Lower lobe of right lung (tissue), 2 donors: Measurements from ENCODE around the gene MAPK9. TPM values are rescaled to one million over a fixed set of nuclear protein-coding genes. Genes with fewer than 3 reads are reported as not detected.

Experiments
- ATAC-seq, 2 donors: fragments of 200-7000 bp; cut with Tn5 transposase; one replicate each; pipeline ENCODE4 v1.9.1; 2020 to 2022; ENCODE audit warnings: mild to moderate bottlenecking in 2 of 2, moderate library complexity in 2 of 2
- DNase-seq: peaks from one replicate; pipeline ENCODE4 v3.0.0-alpha.2; 2020
- H3K27ac ChIP-seq: fragments of 200-600 bp; one replicate; pipeline ENCODE4 v1.8.0; 2022
- H3K27me3 ChIP-seq: fragments of 200-600 bp; one replicate; pipeline ENCODE4 v1.8.0; 2022; ENCODE audit warnings: low read depth
- H3K36me3 ChIP-seq: fragments of 200-600 bp; one replicate; pipeline ENCODE4 v1.8.0; 2022; ENCODE audit warnings: mild to moderate bottlenecking
- H3K4me1 ChIP-seq: fragments of 200-600 bp; one replicate; pipeline ENCODE4 v1.8.0; 2022
- H3K4me3 ChIP-seq: fragments of 200-600 bp; one replicate; pipeline ENCODE4 v1.8.0; 2022; ENCODE audit warnings: mild to moderate bottlenecking
- H3K9me3 ChIP-seq: fragments of 200-600 bp; one replicate; pipeline ENCODE4 v1.8.0; 2022
- intact Hi-C: fragments of 100-400 bp; cut with DNase I; formaldehyde crosslinking; loops from one replicate; pipeline ENCODE4 v1.11.0; 2022
- total RNA-seq: library from RNA; stranded (reverse); fragmentation: NEBNext Ultra II Directional; extraction: Animal tissue kit (Norgen Biotek cat#: 25700); gene quantifications from one replicate; pipeline ENCODE4 v1.2.1, GENCODE V29; 2021
- TF ChIP-seq, protein P1 (sequence below): fragments of 200-600 bp; IDR thresholded peaks from one replicate; pipeline ENCODE4 v1.8.0; 2022; ENCODE audit warnings: antibody characterized with exemption, mild to moderate bottlenecking
- donor health status: DM: no; HTN: yes; CAD: no; lungs with severe emphysema.

The MAPK9 gene
- total RNA-seq, 1 donor from 2014 or later = 43.1 TPM

DNA sequence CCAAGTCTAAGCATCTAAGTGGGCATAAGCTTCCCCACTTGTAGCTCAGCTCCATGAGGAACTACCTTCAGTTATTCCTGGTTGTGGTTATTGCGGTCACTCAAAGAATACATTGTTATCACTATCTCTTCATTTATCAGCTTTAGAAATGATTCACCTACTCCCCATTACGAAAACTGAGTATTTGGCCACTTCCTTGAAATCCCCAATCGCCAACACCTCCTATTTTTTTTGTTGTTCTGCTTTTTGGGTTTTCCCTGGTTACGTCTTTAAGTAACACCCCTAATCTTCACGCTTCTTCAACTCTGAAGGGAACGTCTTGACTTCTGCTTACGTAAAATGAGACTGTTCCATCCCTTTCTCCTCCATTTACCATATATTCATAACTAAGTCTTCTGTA is 20.7 kb downstream of the MAPK9 start:
- H3K27ac ChIP-seq = no peak overlapping the region
- no peak overlapping the region for H3K4me3 ChIP-seq
- intact Hi-C loops = no loop called here
- H3K36me3 ChIP-seq = peaks cover 35% of the 10 kb centered on the region
- DNase-seq (no peak), ATAC-seq (no peak)
- no peaks in the 10 kb centered on the region for H3K4me1 ChIP-seq
- TF ChIP-seq, protein P1, sequence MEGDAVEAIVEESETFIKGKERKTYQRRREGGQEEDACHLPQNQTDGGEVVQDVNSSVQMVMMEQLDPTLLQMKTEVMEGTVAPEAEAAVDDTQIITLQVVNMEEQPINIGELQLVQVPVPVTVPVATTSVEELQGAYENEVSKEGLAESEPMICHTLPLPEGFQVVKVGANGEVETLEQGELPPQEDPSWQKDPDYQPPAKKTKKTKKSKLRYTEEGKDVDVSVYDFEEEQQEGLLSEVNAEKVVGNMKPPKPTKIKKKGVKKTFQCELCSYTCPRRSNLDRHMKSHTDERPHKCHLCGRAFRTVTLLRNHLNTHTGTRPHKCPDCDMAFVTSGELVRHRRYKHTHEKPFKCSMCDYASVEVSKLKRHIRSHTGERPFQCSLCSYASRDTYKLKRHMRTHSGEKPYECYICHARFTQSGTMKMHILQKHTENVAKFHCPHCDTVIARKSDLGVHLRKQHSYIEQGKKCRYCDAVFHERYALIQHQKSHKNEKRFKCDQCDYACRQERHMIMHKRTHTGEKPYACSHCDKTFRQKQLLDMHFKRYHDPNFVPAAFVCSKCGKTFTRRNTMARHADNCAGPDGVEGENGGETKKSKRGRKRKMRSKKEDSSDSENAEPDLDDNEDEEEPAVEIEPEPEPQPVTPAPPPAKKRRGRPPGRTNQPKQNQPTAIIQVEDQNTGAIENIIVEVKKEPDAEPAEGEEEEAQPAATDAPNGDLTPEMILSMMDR = no peak
- H3K27me3 ChIP-seq = no peaks in the 10 kb centered on the region
- peaks cover 83% of the 10 kb centered on the region for H3K9me3 ChIP-seq

DNA sequence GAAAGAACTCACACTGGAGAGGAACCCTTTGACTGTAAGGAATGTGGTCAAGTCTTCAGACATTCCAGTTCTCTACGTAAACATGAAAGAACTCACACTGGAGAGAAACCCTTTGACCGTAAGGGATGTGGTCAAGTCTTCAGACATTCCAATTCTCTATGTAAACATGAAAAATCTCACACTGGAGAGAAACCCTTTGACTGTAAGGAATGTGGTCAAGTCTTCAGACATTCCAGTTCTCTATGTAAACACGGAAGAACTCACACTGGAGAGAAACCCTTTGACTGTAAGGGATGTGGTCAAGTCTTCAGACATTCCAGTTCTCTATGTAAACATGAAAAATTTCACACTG is 32.6 kb downstream of the MAPK9 start:
- H3K9me3 ChIP-seq = peaks cover 100% of the 10 kb centered on the region
- ATAC-seq (no peak), DNase-seq (no peak)
- H3K27ac ChIP-seq = no peak overlapping the region
- TF ChIP-seq, protein P1 = no peak
- peaks cover 41% of the 10 kb centered on the region for H3K36me3 ChIP-seq
- H3K27me3 ChIP-seq = no peaks in the 10 kb centered on the region
- intact Hi-C loops = no loop called here
- no peaks in the 10 kb centered on the region for H3K4me1 ChIP-seq
- no peak overlapping the region for H3K4me3 ChIP-seq

DNA sequence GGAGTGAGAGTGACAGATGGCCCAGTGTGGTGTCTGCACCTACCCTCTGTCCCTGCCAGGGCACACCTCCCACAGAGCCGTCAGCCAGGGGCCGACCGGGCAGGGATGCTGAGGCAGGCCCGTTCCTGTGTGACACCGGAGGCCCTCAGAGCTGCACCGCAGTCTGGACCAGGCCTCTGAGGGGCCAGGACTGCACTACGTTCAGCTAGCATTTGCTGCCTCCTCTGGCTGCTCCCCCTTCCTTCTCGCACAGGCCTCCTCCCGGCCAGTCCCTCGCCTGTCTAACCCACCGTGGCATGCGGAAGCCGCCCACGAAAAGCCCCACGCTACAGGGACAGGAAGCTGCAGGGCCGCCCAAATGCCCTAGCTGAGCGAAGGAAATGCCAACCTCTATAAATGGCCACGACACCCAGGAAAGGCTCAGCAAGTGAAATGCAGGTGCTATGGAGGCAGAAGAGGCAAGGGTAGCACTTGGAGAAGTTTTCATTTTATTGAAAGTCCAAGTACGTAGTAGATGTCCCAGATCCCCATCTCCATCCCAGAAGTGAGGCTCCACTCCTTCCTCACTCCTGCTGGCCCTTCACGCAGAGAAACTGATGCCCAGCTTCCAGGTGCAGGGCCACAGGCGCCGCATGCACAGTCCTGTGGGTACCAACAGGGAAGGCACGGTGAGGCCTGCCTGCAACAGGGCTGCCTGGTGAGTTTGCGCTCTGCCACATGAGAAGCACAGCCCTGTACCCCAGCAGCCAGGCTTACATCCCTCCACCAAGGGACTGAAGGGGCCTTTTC is 38.7 kb downstream of the MAPK9 start:
- peaks cover 94% of the 10 kb centered on the region for H3K9me3 ChIP-seq
- no peak overlapping the region for H3K4me3 ChIP-seq
- peaks cover 9% of the 10 kb centered on the region for H3K36me3 ChIP-seq
- TF ChIP-seq, protein P1 = no peak
- no peak for ATAC-seq
- intact Hi-C loops = no loop called here
- no peak overlapping the region for H3K27ac ChIP-seq
- no peaks in the 10 kb centered on the region for H3K4me1 ChIP-seq
- no peak for DNase-seq
- no peaks in the 10 kb centered on the region for H3K27me3 ChIP-seq

DNA sequence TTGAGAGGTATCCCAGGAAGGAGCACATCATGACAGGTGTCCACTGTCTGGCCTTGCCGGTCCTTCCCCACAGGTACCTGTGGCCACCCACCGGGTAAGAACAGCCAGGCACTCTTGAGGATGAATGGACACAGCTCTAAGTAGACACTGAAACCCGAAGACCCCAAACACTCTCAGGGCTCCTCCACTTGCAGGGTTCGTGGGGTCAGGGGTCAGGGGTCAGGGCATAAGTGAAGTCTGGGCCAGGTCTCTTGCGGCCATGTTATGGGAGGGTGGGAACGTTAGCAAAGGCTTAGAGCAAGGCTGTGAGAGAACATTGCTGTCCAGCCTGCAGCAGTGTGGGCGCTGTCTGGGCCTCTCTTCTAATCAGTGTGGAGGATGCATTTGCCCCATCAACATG is 40.0 kb downstream of the MAPK9 start:
- TF ChIP-seq, protein P1 = no peak
- H3K36me3 ChIP-seq = peaks cover 23% of the 10 kb centered on the region
- ATAC-seq (no peak), DNase-seq (no peak)
- no peak overlapping the region for H3K27ac ChIP-seq
- H3K4me1 ChIP-seq = no peaks in the 10 kb centered on the region
- H3K9me3 ChIP-seq = peaks cover 93% of the 10 kb centered on the region
- intact Hi-C loops = no loop called here
- H3K27me3 ChIP-seq = no peaks in the 10 kb centered on the region
- no peak overlapping the region for H3K4me3 ChIP-seq

DNA sequence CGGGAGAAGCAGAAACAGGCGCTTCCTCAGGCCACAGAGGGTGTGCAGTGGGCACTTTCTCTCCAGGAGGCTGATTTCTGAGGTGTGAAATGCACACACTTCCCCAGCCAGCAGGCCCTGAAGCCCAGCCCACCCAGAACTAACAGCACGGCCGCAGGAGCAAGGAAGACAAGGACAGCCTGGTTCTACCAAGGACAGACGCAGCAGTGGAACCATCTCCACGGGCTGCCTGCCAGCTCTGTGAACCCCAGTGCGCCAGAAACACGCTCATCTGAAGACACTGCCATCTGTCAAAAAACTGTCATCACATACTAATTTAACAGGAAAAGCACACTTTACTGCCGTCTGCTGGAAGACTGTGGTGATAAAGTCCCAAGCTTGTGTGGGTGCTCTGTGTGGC is 40.7 kb downstream of the MAPK9 start:
- Histone ChIP-seq H3K4me3 (no peak overlapping the region), H3K27me3 (no peaks in the 10 kb centered on the region), H3K27ac (no peak overlapping the region), H3K36me3 (peaks cover 24% of the 10 kb centered on the region), H3K9me3 (peaks cover 86% of the 10 kb centered on the region), H3K4me1 (no peaks in the 10 kb centered on the region)
- TF ChIP-seq, protein P1 = no peak
- ATAC-seq = no peak
- no peak for DNase-seq
- intact Hi-C loops = no loop called here
